ENCODE data around the gene GRPEL2. TPM values are rescaled to one million over a fixed set of nuclear protein-coding genes. Genes with fewer than 3 reads are reported as not detected.

Gene GRPEL2
- total and polyA plus RNA-seq, 2 donors (not counting 3 experiments of a cell fraction or from before 2014, with no cell fraction given): 7.6 to 32.5 TPM

DNA sequence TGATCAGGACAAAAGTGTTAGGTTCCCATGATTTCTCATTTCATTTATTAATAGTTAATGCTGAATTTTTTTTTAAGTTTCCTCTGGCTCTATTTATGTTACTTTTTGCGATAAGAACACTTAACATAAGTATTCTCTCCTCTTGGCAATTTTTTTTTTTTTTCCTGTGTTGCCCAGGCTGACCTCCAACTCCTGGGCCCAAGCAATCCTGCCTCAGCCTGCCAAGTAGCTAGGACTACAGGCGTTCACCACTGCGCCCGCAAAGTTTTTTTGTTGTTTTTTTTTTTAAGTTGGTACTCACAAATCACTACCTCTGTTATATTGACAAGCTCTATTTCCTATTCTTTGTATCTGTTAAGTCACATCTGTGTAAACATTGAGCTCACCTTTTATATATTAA is 6.9 kb downstream of the GRPEL2 start:
- dilution Hi-C loops (cut with MboI; ENCODE audit: extremely low pct_ligation_motif_present, low sequenced_read_pairs): no loop called here
- POLR2A ChIA-PET: no interaction called here
- no peaks in the 10 kb centered on the region for H4K20me1 ChIP-seq (replicated peaks; ENCODE audit: control insufficient read depth, extremely low read depth, insufficient read depth, low read length)
- H3K9ac ChIP-seq (replicated peaks; ENCODE audit: extremely low read depth, insufficient read depth, low read length): no peak overlapping the region
- H3K4me3 ChIP-seq (replicated peaks in 1 of 3; ENCODE audit: insufficient read depth in 1 of 3, low read depth in 1 of 3, low read length in 3 of 3): no peak overlapping the region
- no peak for DNase-seq (ENCODE audit: low read depth, low spot score)
- intact Hi-C loops (cut with micrococcal nuclease): no loop called here
- no peaks in the 10 kb centered on the region for H3K9me3 ChIP-seq (replicated peaks; ENCODE audit: control insufficient read depth, insufficient read depth, low read length)
- no peak overlapping the region for H3K4me2 ChIP-seq (ENCODE audit: insufficient read depth, low read length)
- no peak for FAIRE-seq
- no peaks in the 10 kb centered on the region for H3K9me1 ChIP-seq (replicated peaks; ENCODE audit: control insufficient read depth, extremely low read depth, insufficient read depth, low read length)
- BruUV-seq (replicated peaks): no TSS peak
- H3K27me3 ChIP-seq (ENCODE audit: control insufficient read depth in 2 of 2, insufficient read depth in 2 of 2, low read length in 2 of 2): no peaks in the 10 kb centered on the region
- no peak overlapping the region for H3K27ac ChIP-seq (ENCODE audit: insufficient read depth, low read depth, low read length)
- peaks cover 26% of the 10 kb centered on the region for H3K4me1 ChIP-seq (ENCODE audit: control insufficient read depth, extremely low read depth, insufficient read depth, low read length)
- H3K79me2 ChIP-seq (ENCODE audit: control insufficient read depth, insufficient read depth, low read length): peaks cover 49% of the 10 kb centered on the region
- CTCF ChIA-PET: interaction anchor here (1.2 to 3.6 kb wide), 4 partner anchors 10 to 35 kb away, joined by 3 to 16 read pairs (median 8); no protein-coding TSS in a partner anchor
- TF ChIP-seq MAX (IDR thresholded peaks at IDR 0.05; ENCODE audit: insufficient read depth, insufficient read length) (no peak), POLR2AphosphoS5 (IDR thresholded peaks at IDR 0.05; ENCODE audit: insufficient read depth, low read depth, low read length) (no peak), FOS (IDR thresholded peaks at IDR 0.05; ENCODE audit: borderline replicate concordance, insufficient read depth, low read length) (no peak), GATA2 (IDR thresholded peaks at IDR 0.05; ENCODE audit: insufficient read depth, insufficient read length, low read depth, low read length) (no peak), MYC (IDR thresholded peaks at IDR 0.05; ENCODE audit: low read depth, low read length) (no peak), POLR2A (IDR thresholded peaks at IDR 0.05; ENCODE audit: low read depth, low read length) (no peak), JUN (IDR thresholded peaks at IDR 0.05; ENCODE audit: borderline replicate concordance, insufficient read depth, insufficient read length, low read depth) (no peak), EZH2 (IDR thresholded peaks at IDR 0.05; ENCODE audit: borderline replicate concordance, low read depth, low read length, severe bottlenecking) (no peak), CTCF (IDR thresholded peaks at IDR 0.05; ENCODE audit: extremely low read depth in 1 of 2, insufficient read depth in 1 of 2, low read depth in 1 of 2, low read length in 2 of 2) (no peak)
- peaks cover 16 to 42% of the 10 kb centered on the region in 2 experiments for H3K36me3 ChIP-seq (ENCODE audit: control insufficient read depth in 2 of 2, extremely low read depth in 1 of 2, insufficient read depth in 2 of 2, low read length in 2 of 2)
- no peak overlapping the region for H2AFZ ChIP-seq (ENCODE audit: low read depth, low read length)
